Smooth muscle cell (in vitro differentiated cells): ENCODE measurements around the gene SRSF1. TPM values are rescaled to one million over a fixed set of nuclear protein-coding genes. Genes with fewer than 3 reads are reported as not detected.
"Not testable (repeated sequence)": the region's sequence is repeated elsewhere in the genome, so short reads cannot be mapped to it uniquely, and the experiment has no call there.

Experiments used
- DNase-seq: peaks from one replicate; lab custom pipeline; 2025; ENCODE audit not compliant: unreplicated experiment; lab: John Stamatoyannopoulos, UW
- H2AFZ ChIP-seq: fragments of 200-600 bp; sonication (generic); 2 replicates; pipeline ENCODE4 v1.6.0; 2016; ENCODE audit warnings: antibody characterized with exemption, low read depth, mild to moderate bottlenecking
- H3F3A ChIP-seq: fragments of 200-600 bp; sonication (generic); 2 replicates; pipeline ENCODE4 v1.6.0; 2017; ENCODE audit warnings: antibody characterized with exemption, low read depth
- H3K27ac ChIP-seq: fragments of 200-600 bp; sonication (generic); 2 replicates; pipeline ENCODE4 v1.5.1; 2016; ENCODE audit warnings: low read depth, mild to moderate bottlenecking
- H3K27me3 ChIP-seq: fragments of 200-600 bp; sonication (generic); 2 replicates; pipeline ENCODE4 v1.6.1; 2016; ENCODE audit warnings: low read depth, mild to moderate bottlenecking
- H3K36me3 ChIP-seq: fragments of 200-600 bp; sonication (generic); 2 replicates; pipeline ENCODE4 v1.5.1; 2016; ENCODE audit warnings: low read depth
- H3K4me1 ChIP-seq: fragments of 200-600 bp; sonication (generic); 2 replicates; pipeline ENCODE4 v1.5.1; 2016; ENCODE audit warnings: low read depth
- H3K4me2 ChIP-seq: fragments of 200-600 bp; sonication (generic); 2 replicates; pipeline ENCODE4 v1.6.0; 2016; ENCODE audit warnings: mild to moderate bottlenecking
- H3K4me3 ChIP-seq: fragments of 200-600 bp; sonication (generic); 2 replicates; pipeline ENCODE4 v1.5.1; 2016; ENCODE audit warnings: mild to moderate bottlenecking
- H3K79me2 ChIP-seq: fragments of 200-600 bp; sonication (generic); 2 replicates; pipeline ENCODE4 v1.6.0; 2016; ENCODE audit warnings: low read depth, mild to moderate bottlenecking
- H3K9ac ChIP-seq: fragments of 200-600 bp; sonication (generic); 2 replicates; pipeline ENCODE4 v1.6.0; 2016; ENCODE audit warnings: low read depth
- H3K9me3 ChIP-seq: fragments of 200-600 bp; sonication (generic); replicated peaks from 2 replicates; pipeline ENCODE4 v1.5.1; 2016; ENCODE audit warnings: low read depth
- H4K20me1 ChIP-seq: fragments of 200-600 bp; sonication (generic); 2 replicates; pipeline ENCODE4 v1.6.0; 2016; ENCODE audit warnings: low read depth
- WGBS: methylation state at CpG from one replicate; pipeline ENCODE4 v1.1.7; 2016; ENCODE audit warnings: low lambda C conversion rate; 5-methylcytosine and 5-hydroxymethylcytosine counted together
- polyA plus RNA-seq: library from polyadenylated mRNA; unstranded; fragments of >200 nt; fragmentation: Nextera tagmentation; extraction: Ambion mirVana; gene quantifications from 2 replicates; pipeline ENCODE4 v1.2.1, GENCODE V29; 2016
- total RNA-seq: library from RNA; depleted of rRNA; stranded (reverse); fragments of >200 nt; gene quantifications from 2 replicates; pipeline ENCODE4 v1.2.3, GENCODE V29; 2014
- TF ChIP-seq, protein P1 (sequence below): fragments of 200-600 bp; sonication (generic); IDR thresholded peaks from 2 replicates; pipeline ENCODE4 v1.5.1; 2017; ENCODE audit warnings: borderline replicate concordance, mild to moderate bottlenecking, antibody characterized with exemption; ENCODE audit not compliant: insufficient read depth, poor library complexity, severe bottlenecking

The SRSF1 gene
- total and polyA plus RNA-seq, 2 experiments from 2014 or later, result 57.9 to 200 TPM

DNA sequence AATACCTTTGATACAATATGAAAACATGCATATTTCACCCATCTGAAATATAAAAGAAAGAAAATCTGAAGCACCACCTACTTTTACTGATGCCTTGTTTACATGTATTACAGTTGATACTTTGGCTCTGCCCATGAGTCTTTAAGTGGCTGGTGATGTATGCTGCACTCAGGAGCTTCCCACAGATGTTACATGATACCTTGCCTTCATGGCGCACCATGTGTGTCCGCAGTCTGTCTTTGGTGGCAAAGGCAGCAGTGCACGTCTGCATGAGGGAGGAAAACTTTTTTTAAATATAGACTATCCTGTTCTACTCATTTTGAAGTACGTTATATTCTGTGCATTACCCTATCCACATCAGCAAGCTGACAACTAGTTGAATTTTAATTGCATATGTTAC lies 26.5 kb downstream of the SRSF1 start:
- WGBS, result 97% methylated on average over 4 of the region's 4 CpGs
- no peak overlapping the region for H3K4me3 ChIP-seq
- no peaks in the 10 kb centered on the region for H3K9me3 ChIP-seq
- H3K79me2 ChIP-seq, result peaks cover 71% of the 10 kb centered on the region
- H3K9ac ChIP-seq, result no peak overlapping the region
- no peaks in the 10 kb centered on the region for H3K27me3 ChIP-seq
- no peak for DNase-seq
- H3K4me1 ChIP-seq, result peaks cover 27% of the 10 kb centered on the region
- TF ChIP-seq, protein P1, sequence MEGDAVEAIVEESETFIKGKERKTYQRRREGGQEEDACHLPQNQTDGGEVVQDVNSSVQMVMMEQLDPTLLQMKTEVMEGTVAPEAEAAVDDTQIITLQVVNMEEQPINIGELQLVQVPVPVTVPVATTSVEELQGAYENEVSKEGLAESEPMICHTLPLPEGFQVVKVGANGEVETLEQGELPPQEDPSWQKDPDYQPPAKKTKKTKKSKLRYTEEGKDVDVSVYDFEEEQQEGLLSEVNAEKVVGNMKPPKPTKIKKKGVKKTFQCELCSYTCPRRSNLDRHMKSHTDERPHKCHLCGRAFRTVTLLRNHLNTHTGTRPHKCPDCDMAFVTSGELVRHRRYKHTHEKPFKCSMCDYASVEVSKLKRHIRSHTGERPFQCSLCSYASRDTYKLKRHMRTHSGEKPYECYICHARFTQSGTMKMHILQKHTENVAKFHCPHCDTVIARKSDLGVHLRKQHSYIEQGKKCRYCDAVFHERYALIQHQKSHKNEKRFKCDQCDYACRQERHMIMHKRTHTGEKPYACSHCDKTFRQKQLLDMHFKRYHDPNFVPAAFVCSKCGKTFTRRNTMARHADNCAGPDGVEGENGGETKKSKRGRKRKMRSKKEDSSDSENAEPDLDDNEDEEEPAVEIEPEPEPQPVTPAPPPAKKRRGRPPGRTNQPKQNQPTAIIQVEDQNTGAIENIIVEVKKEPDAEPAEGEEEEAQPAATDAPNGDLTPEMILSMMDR, result no peak
- H3K27ac ChIP-seq, result no peak overlapping the region
- H3K36me3 ChIP-seq, result peaks cover 32% of the 10 kb centered on the region
- H3K4me2 ChIP-seq, result no peak overlapping the region
- H3F3A ChIP-seq, result peaks cover 10% of the 10 kb centered on the region
- H2AFZ ChIP-seq, result no peak overlapping the region
- H4K20me1 ChIP-seq, result peaks cover 99% of the 10 kb centered on the region

- H3K27me3 ChIP-seq, result no peaks in the 10 kb centered on the region
- peaks cover 97% of the 10 kb centered on the region for H4K20me1 ChIP-seq
- H3K36me3 ChIP-seq, result peaks cover 36% of the 10 kb centered on the region
- no peak overlapping the region for H3K9ac ChIP-seq
- H3K4me2 ChIP-seq, result no peak overlapping the region
- H3K4me3 ChIP-seq, result no peak overlapping the region
- H2AFZ ChIP-seq, result no peak overlapping the region
- no peaks in the 10 kb centered on the region for H3K9me3 ChIP-seq
- H3F3A ChIP-seq, result no peaks in the 10 kb centered on the region
- TF ChIP-seq, protein P1, result no peak
- H3K4me1 ChIP-seq, result peaks cover 18% of the 10 kb centered on the region
- no peak for DNase-seq
- peaks cover 56% of the 10 kb centered on the region for H3K79me2 ChIP-seq
- no peak overlapping the region for H3K27ac ChIP-seq
- 97% methylated on average over 1 of the region's 1 CpG for WGBS
These were observed 28.0 kb downstream of the SRSF1 start for GRCh38 chr17:57979076-57979475.

GRCh38 chr17:57976594-57976993 lies 30.5 kb downstream of the SRSF1 start:
- no peaks in the 10 kb centered on the region for H3K9me3 ChIP-seq
- no peak overlapping the region for H3K4me2 ChIP-seq
- peaks cover 4% of the 10 kb centered on the region for H3K4me1 ChIP-seq
- no peak overlapping the region for H3K27ac ChIP-seq
- H3K4me3 ChIP-seq, result no peak overlapping the region
- WGBS, result 94% methylated on average over 3 of the region's 3 CpGs
- H3K79me2 ChIP-seq, result peaks cover 31% of the 10 kb centered on the region
- H3F3A ChIP-seq, result no peaks in the 10 kb centered on the region
- no peak for DNase-seq
- H3K27me3 ChIP-seq, result no peaks in the 10 kb centered on the region
- no peak overlapping the region for H3K9ac ChIP-seq
- peaks cover 41% of the 10 kb centered on the region for H3K36me3 ChIP-seq
- TF ChIP-seq, protein P1, result no peak
- H4K20me1 ChIP-seq, result peaks cover 72% of the 10 kb centered on the region
- no peak overlapping the region for H2AFZ ChIP-seq

DNA sequence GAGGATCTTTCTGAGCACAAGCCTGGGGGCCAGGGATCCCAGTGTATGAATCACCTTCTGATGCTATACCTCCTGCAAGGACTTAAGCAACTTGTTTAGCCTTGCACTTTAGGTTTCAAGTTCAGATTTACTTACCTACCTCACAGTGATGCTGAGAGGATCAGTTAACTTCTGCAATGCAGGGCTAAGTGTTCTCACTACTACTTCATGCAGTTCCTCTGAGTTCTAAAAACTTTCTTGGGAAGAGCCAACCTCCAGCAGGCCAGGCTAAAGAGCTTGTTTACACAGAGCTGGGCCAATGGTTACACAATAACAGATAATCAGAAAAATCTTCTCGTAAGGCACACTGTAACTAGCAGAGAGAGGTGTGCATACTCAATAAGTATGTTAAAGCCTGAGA lies 32.0 kb downstream of the SRSF1 start:
- no peak overlapping the region for H2AFZ ChIP-seq
- H3K4me2 ChIP-seq, result no peak overlapping the region
- H4K20me1 ChIP-seq, result peaks cover 56% of the 10 kb centered on the region
- 54% methylated on average over 1 of the region's 1 CpG for WGBS
- H3K4me1 ChIP-seq, result no peaks in the 10 kb centered on the region
- H3F3A ChIP-seq, result no peaks in the 10 kb centered on the region
- H3K27me3 ChIP-seq, result no peaks in the 10 kb centered on the region
- no peak for DNase-seq
- H3K9me3 ChIP-seq, result no peaks in the 10 kb centered on the region
- no peak overlapping the region for H3K4me3 ChIP-seq
- H3K36me3 ChIP-seq, result peaks cover 34% of the 10 kb centered on the region
- peak overlapping the region; percentile 17 for H3K27ac ChIP-seq
- TF ChIP-seq, protein P1, result no peak
- peaks cover 16% of the 10 kb centered on the region for H3K79me2 ChIP-seq
- H3K9ac ChIP-seq, result no peak overlapping the region

- H4K20me1 ChIP-seq, result peaks cover 50% of the 10 kb centered on the region
- not testable (repeated sequence) for H3K9ac ChIP-seq, H3K4me2 ChIP-seq, H3K27me3 ChIP-seq, DNase-seq, H3K27ac ChIP-seq, H3K4me3 ChIP-seq, H3F3A ChIP-seq, H3K9me3 ChIP-seq, H3K4me1 ChIP-seq, H2AFZ ChIP-seq
- WGBS, result 97% methylated on average over 4 of the region's 4 CpGs
- H3K36me3 ChIP-seq, result peaks cover 31% of the 10 kb centered on the region
- H3K79me2 ChIP-seq, result peaks cover 14% of the 10 kb centered on the region
These were observed 32.8 kb downstream of the SRSF1 start for GRCh38 chr17:57974053-57974824.
